ENCODE data around the gene IL1RAPL2.
"Not testable (repeated sequence)": the region's sequence is repeated elsewhere in the genome, so short reads cannot be mapped to it uniquely, and the experiment has no call there.

Gene IL1RAPL2

DNA sequence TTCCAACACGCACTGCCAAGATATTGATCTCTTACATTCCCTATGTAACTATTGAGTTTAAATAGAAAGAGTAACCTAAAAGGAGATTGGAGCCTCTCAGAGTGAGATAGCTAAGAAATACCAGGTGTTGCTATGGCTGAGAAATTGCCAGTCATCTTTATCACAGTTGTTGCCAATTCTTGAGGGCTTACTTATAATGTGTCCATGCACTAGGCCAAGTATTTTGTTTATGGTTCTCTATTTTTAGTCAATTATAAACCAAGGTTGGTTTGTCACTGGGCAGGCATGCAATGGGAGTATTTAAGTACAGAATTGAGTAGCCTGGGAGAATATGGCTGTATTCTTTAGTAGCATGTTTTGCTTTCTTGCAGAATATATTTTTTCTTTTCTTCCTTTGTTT is 452.9 kb downstream of the IL1RAPL2 start:
- DNase-seq (ENCODE audit: low spot score) = no peak

DNA sequence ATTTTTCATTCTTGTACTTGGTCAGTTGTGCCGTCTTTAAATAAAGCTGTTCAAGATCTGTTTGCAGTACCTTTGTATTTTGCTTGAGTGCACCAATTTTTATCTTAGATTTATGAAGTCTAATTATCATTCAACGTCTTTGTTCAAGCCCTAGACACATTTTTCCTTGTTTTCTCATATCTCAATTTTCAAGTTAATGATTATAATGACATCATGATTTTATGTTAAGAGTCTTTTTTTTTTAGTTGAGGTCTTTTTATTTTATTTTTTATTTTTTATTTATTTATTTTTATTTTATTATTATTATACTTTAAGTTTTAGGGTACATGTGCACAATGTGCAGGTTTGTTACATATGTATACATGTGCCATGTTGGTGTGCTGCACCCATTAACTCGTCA is 463.0 kb downstream of the IL1RAPL2 start:
- DNase-seq (ENCODE audit: low spot score) = not testable (repeated sequence)

- no peak for DNase-seq (ENCODE audit: low spot score)
These were observed 472.8 kb downstream of the IL1RAPL2 start for GRCh38 chrX:105038672-105039328.

- no peak for DNase-seq (ENCODE audit: low spot score)
These were observed 484.9 kb downstream of the IL1RAPL2 start for GRCh38 chrX:105050921-105051320.

DNA sequence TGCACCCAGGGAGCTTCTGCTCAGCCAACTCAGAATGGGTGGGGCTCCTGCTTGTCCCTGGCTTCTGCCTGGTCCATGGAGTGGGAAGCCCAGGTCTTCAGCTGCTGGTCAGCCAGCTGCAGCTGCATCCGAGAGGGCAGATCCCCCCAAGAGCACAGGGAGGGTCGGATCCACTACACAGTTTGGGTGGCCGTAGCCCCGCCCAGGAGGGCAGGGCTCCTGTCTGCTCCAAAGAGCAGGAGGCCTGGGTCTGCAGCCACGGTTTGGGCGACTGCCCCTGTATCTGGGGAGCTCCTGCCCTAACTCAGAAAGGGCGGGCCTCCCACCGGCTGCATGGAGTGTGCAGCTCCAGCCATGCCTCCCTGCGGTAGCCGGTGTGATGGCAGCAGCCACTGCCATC is 485.4 kb downstream of the IL1RAPL2 start:
- no peak for DNase-seq (ENCODE audit: low spot score)

GRCh38 chrX:105052926-105053325 is 486.9 kb downstream of the IL1RAPL2 start:
- no peak for DNase-seq (ENCODE audit: low spot score)

- DNase-seq (ENCODE audit: low spot score) = no peak
These were observed 497.7 kb downstream of the IL1RAPL2 start for GRCh38 chrX:105063743-105064142.

DNA sequence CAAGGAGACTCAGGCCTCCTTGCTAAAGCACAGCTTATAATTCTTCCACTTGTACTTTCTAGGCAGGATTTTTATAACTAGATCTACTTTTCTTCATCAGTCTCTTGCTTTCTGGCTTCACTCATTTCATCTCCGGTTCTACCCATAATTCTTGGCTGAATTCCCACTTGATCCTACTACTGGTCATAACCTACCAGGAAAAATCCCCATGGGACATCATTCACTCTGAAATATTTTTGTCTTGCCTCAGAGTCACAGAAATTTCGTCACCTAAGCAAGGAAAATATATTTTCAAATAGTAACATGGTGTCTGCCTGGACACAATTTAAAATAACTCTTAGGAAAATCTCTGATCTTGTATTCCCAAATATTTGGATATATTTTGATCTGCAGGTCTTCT is 532.2 kb downstream of the IL1RAPL2 start:
- no peak for DNase-seq (ENCODE audit: low spot score)

GRCh38 chrX:105098812-105099211 is 532.8 kb downstream of the IL1RAPL2 start:
- DNase-seq (ENCODE audit: low spot score) = no peak

GRCh38 chrX:105101378-105101777 is 535.4 kb downstream of the IL1RAPL2 start:
- no peak for DNase-seq (ENCODE audit: low spot score)

GRCh38 chrX:105109936-105110335 is 543.9 kb downstream of the IL1RAPL2 start:
- DNase-seq (ENCODE audit: low spot score) = no peak

- DNase-seq (ENCODE audit: low spot score) = no peak
These were observed 548.6 kb downstream of the IL1RAPL2 start for GRCh38 chrX:105114554-105115130.

- DNase-seq (ENCODE audit: low spot score) = not testable (repeated sequence)
These were observed 549.8 kb downstream of the IL1RAPL2 start for GRCh38 chrX:105115596-105116320.

DNA sequence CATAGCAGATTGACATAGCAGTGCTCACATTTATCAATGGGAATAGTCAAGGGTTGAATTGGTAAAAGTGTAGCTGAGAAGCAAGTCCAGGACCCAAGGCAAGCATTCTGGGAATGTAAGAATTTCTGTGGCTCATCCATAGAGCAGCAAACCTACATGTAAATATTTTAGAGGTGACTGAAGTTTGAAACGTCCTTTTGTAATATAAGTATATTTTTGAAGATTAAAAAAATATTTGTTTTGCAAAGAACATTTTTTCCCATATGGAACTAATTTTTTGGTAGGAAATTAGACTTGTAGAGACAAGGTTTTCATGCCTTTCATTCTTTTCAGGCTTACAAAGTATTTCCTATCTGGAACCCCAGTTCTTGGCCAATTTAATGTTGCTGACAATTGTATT is 550.5 kb downstream of the IL1RAPL2 start:
- DNase-seq (ENCODE audit: low spot score) = no peak

DNA sequence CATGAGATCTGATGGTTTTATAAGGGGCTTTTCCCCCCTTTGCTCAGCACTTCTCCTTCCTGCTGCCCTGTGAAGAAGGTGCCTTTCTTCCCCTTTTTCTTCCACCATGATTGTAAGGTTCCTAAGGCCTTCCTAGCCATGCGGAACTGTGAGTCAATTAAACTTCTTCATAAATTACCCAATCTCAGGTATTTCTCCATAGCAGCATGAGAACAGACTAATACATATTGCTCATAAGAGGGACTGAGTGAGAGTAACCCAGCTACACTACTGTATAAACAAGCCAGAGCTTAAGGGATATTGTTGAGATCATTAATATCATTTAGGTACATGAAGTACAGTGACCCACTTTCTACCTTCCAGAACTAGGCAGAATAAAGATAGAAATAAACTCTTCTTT is 551.6 kb downstream of the IL1RAPL2 start:
- no peak for DNase-seq (ENCODE audit: low spot score)

DNA sequence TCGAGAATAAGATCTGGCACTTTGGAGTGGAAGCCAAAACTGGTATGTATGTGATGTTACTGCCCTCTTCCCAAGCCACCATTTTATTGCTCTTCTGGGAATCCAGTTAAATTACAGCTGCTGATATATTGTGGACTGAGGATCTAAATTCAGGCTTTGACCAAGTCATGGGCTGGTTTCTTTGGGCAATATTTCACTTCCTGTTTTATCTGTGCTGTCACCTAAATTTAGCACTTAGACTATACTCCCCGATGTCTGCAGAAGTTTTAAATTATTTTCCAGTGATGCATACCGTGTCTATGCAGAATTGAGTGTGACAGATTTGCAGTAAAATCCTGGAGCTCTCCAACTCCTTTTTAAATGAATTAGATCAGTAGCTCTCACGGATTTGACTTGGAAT is 554.5 kb downstream of the IL1RAPL2 start:
- DNase-seq (ENCODE audit: low spot score) = no peak

DNA sequence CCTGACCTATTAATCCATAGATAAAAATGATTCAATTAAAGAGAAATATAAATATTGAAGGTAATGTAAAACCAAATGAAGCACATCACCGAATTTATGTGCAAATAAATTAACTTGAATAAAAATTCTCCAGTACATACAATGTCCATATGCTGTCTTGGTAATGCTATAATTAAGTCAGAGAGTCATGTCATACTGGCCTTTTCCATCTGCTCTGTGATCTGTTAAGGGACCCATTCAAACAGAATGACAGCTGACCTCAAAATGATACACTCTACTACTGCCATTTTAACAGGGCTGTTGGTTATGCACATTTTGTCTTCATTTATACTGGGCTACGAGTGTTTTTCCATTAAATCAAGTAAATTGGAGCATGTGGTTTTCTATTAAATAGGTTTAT is 555.2 kb downstream of the IL1RAPL2 start:
- no peak for DNase-seq (ENCODE audit: low spot score)

GRCh38 chrX:105126201-105126600 is 560.2 kb downstream of the IL1RAPL2 start:
- DNase-seq (ENCODE audit: low spot score) = no peak

GRCh38 chrX:105134273-105134672 is 568.3 kb downstream of the IL1RAPL2 start:
- no peak for DNase-seq (ENCODE audit: low spot score)

- no peak for DNase-seq (ENCODE audit: low spot score)
These were observed 570.8 kb downstream of the IL1RAPL2 start for GRCh38 chrX:105136786-105137185.

GRCh38 chrX:105150036-105150435 is 584.0 kb downstream of the IL1RAPL2 start:
- no peak for DNase-seq (ENCODE audit: low spot score)

- DNase-seq (ENCODE audit: low spot score) = no peak
These were observed 584.6 kb downstream of the IL1RAPL2 start for GRCh38 chrX:105150557-105150956.

- DNase-seq (ENCODE audit: low spot score) = no peak
These were observed 601.2 kb downstream of the IL1RAPL2 start for GRCh38 chrX:105167233-105167632.

Data from globus pallidus (tissue), 1 donor.